Spleen (tissue), 11 donors: ENCODE data around the gene ZNF175. TPM values are rescaled to one million over a fixed set of nuclear protein-coding genes. Genes with fewer than 3 reads are reported as not detected.

ENCODE experiments used
- DNase-seq: peaks from one replicate; pipeline ENCODE4 v3.0.0-alpha.2; 2020
- H3K27ac ChIP-seq, 8 donors: fragments of 200-600 bp; sonication (generic) in 7 of 8; 1 replicate in 4 of 8; 2 replicates in 4 of 8; pipeline versions ENCODE4 v1.5.0 to v1.8.0; 2016 to 2021; ENCODE audit warnings: inconsistent platforms in 4 of 8, mild to moderate bottlenecking in 4 of 8, moderate library complexity in 1 of 8
- H3K27me3 ChIP-seq, 7 donors: fragments of 200-600 bp; sonication (generic) in 6 of 7; replicated peaks in 1 of 7; 1 replicate in 4 of 7; 2 replicates in 3 of 7; pipeline versions ENCODE4 v1.5.0 to v1.8.0; 2016 to 2021; ENCODE audit warnings: inconsistent platforms in 3 of 7, mild to moderate bottlenecking in 1 of 7
- H3K36me3 ChIP-seq, 6 donors: fragments of 200-600 bp; sonication (generic) in 5 of 6; 1 replicate in 4 of 6; 2 replicates in 2 of 6; pipeline versions ENCODE4 v1.5.0 to v1.8.0; 2016 to 2021; ENCODE audit warnings: inconsistent platforms in 2 of 6
- H3K4me1 ChIP-seq, 6 donors: fragments of 200-600 bp; sonication (generic) in 5 of 6; 1 replicate in 3 of 6; 2 replicates in 3 of 6; pipeline versions ENCODE4 v1.5.0 to v1.8.0; 2016 to 2021; ENCODE audit warnings: inconsistent platforms in 3 of 6
- H3K4me3 ChIP-seq, 8 donors: fragments of 200-600 bp; sonication (generic) in 7 of 8; 1 replicate in 4 of 8; 2 replicates in 4 of 8; pipeline versions ENCODE4 v1.5.0 to v1.8.0; 2016 to 2021; ENCODE audit warnings: inconsistent platforms in 4 of 8, mild to moderate bottlenecking in 4 of 8, moderate library complexity in 2 of 8
- H3K9me3 ChIP-seq, 8 donors: fragments of 200-600 bp; sonication (generic) in 7 of 8; 1 replicate in 4 of 8; 2 replicates in 4 of 8; pipeline versions ENCODE4 v1.5.0 to v1.8.0; 2016 to 2021; ENCODE audit warnings: inconsistent platforms in 4 of 8
- CTCF ChIP-seq, 11 experiments: fragments of 200-600 bp in 7 of 11; fragments of 450-650 bp in 4 of 11; sonication (generic) in 4 of 11; IDR thresholded peaks in 8 of 11; conservative IDR thresholded peaks in 3 of 11; 1 replicate in 7 of 11; 2 replicates in 4 of 11; pipeline versions ENCODE4 v1.4.0 to v1.8.0; 2016 to 2021; ENCODE audit warnings: antibody characterized with exemption in 11 of 11, inconsistent platforms in 4 of 11, mild to moderate bottlenecking in 1 of 11
- POLR2A ChIP-seq, 3 donors: fragments of 450-650 bp; IDR thresholded peaks; one replicate each; pipeline ENCODE4 v1.5.1; 2017; ENCODE audit warnings: antibody characterized with exemption in 3 of 3, mild to moderate bottlenecking in 1 of 3
- POLR2AphosphoS5 ChIP-seq, 3 donors: sonication (generic); formaldehyde crosslinking; IDR thresholded peaks; one replicate each; pipeline ENCODE4 v1.5.1; 2017; ENCODE audit warnings: antibody characterized with exemption in 3 of 3
- WGBS, 5 donors: extraction: QIAGEN DNeasy Blood & Tissue Kit in 3 of 5; methylation state at CpG; one replicate each; pipeline versions ENCODE4 v1.1.5 to v1.1.7; 2013 to 2018; 5-methylcytosine and 5-hydroxymethylcytosine counted together
- intact Hi-C: fragments of 100-400 bp; cut with DNase I; formaldehyde crosslinking; loops from one replicate; pipeline ENCODE4 v1.15.0; 2023; ENCODE audit warnings: low total_unique reads
- polyA plus RNA-seq, 3 donors: library from polyadenylated mRNA; stranded (reverse); fragments of 200-250 nt; gene quantifications; one replicate each; pipeline ENCODE4 v1.2.1, GENCODE V29; 2013
- total RNA-seq, 7 donors: library from RNA; depleted of rRNA in 3 of 7; stranded (reverse); fragments of >200 nt in 3 of 7; fragmentation: NEBNext Ultra II Directional in 4 of 7; extraction: Animal tissue kit (Norgen Biotek cat#: 25700) in 4 of 7; gene quantifications; one replicate each; pipeline versions ENCODE4 v1.1.0 to v1.2.1, GENCODE V29; 2016 to 2021
- donor health status: healthy with polysubstance abuse.
- donor health status: DM: no; HTN: no; CAD: no; lungs with moderate emphysema.
- donor health status: DM: no; HTN: no; CAD: no.
- donor health status: Bipolar disorder and iron deficiency.
- donor health status: healthy.
- donor health status: DM: no; HTN: no; CAD: no.
- donor health status: DM: yes; HTN: yes; CAD: no.

Gene ZNF175
- total and polyA plus RNA-seq, 10 donors = 1.8 to 24.4 (median 12.3) TPM

DNA sequence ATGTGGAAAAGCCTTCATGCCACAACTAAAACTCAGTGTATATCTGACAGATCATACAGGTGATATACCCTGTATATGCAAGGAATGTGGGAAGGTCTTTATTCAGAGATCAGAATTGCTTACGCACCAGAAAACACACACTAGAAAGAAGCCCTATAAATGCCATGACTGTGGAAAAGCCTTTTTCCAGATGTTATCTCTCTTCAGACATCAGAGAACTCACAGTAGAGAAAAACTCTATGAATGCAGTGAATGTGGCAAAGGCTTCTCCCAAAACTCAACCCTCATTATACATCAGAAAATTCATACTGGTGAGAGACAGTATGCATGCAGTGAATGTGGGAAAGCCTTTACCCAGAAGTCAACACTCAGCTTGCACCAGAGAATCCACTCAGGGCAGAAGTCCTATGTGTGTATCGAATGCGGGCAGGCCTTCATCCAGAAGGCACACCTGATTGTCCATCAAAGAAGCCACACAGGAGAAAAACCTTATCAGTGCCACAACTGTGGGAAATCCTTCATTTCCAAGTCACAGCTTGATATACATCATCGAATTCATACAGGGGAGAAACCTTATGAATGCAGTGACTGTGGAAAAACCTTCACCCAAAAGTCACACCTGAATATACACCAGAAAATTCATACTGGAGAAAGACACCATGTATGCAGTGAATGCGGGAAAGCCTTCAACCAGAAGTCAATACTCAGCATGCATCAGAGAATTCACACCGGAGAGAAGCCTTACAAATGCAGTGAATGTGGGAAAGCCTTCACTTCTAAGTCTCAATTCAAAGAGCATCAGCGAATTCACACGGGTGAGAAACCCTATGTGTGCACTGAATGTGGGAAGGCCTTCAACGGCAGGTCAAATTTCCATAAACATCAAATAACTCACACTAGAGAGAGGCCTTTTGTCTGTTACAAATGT lies 16.4 kb downstream of the ZNF175 start:
- WGBS, 5 donors = 95 to 99% (median 96%) methylated on average over 9 of the region's 9 CpGs
- H3K27me3 ChIP-seq = no peaks in the 10 kb centered on the region
- intact Hi-C loops = no loop called here
- TF ChIP-seq POLR2A (IDR thresholded peaks at IDR 0.05) = no peak
- TF ChIP-seq POLR2AphosphoS5 (IDR thresholded peaks at IDR 0.05) = no peak
- no peak for TF ChIP-seq CTCF (IDR thresholded peaks at IDR 0.05 in 8 of 11, conservative IDR thresholded peaks at IDR 0.05 in 3 of 11)
- no peak for DNase-seq
- H3K9me3 ChIP-seq = peaks cover 3 to 57% (median 46%) of the 10 kb centered on the region in 8 donors
- H3K4me3 ChIP-seq = no peak overlapping the region
- H3K4me1 ChIP-seq = peaks cover 0 to 10% (median 0%) of the 10 kb centered on the region in 6 donors
- H3K36me3 ChIP-seq = peaks cover 4 to 59% (median 48%) of the 10 kb centered on the region in 6 donors
- no peak overlapping the region for H3K27ac ChIP-seq

DNA sequence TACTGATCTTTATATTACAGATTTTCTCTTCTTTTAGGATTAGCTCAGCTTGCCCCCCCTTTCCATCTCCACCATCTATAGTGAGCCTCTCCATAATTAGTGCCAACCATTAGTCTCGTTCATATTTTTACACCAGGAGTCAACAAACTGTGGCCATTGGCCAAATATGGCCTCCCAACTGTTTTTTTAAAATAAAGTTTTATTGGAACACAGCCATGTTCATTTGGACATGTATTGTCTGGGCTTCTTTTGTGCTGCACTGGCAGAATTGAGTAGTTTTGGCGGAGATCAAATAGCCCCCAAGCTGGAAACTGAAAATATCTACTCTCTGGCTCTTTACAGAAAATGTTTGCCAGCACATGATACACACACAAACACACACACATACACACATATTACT lies 18.4 kb downstream of the ZNF175 start:
- no peak overlapping the region for H3K4me3 ChIP-seq
- intact Hi-C loops = no loop called here

GRCh38 chr19:51590441-51590840 lies 19.4 kb downstream of the ZNF175 start:
- Histone ChIP-seq H3K27ac (no peak overlapping the region), H3K4me3 (no peak overlapping the region), H3K4me1 (peaks cover 4 to 34% (median 20%) of the 10 kb centered on the region in 6 donors), H3K9me3 (peaks cover 3 to 43% (median 41%) of the 10 kb centered on the region in 8 donors), H3K36me3 (peaks cover 4 to 30% (median 23%) of the 10 kb centered on the region in 6 donors), H3K27me3 (no peaks in the 10 kb centered on the region)
- intact Hi-C loops = no loop called here
- 81 to 100% (median 97%) methylated on average over 3 of the region's 3 CpGs for WGBS, 5 donors
- TF ChIP-seq CTCF (IDR thresholded peaks at IDR 0.05 in 8 of 11, conservative IDR thresholded peaks at IDR 0.05 in 3 of 11) (no peak), POLR2AphosphoS5 (IDR thresholded peaks at IDR 0.05) (no peak), POLR2A (IDR thresholded peaks at IDR 0.05) (no peak)
- no peak for DNase-seq

More for the DNA sequence above, 18.4 kb downstream of the ZNF175 start:
- H3K36me3 ChIP-seq = peaks cover 4 to 39% (median 30%) of the 10 kb centered on the region in 6 donors
- no peaks in the 10 kb centered on the region for H3K27me3 ChIP-seq
- WGBS, 5 donors = 88 to 100% (median 97%) methylated on average over 2 of the region's 2 CpGs
- peaks cover 3 to 52% (median 46%) of the 10 kb centered on the region in 8 donors for H3K9me3 ChIP-seq
- no peak for DNase-seq
- TF ChIP-seq POLR2A (IDR thresholded peaks at IDR 0.05) (no peak), POLR2AphosphoS5 (IDR thresholded peaks at IDR 0.05) (no peak), CTCF (IDR thresholded peaks at IDR 0.05 in 8 of 11, conservative IDR thresholded peaks at IDR 0.05 in 3 of 11) (no peak)
- peaks cover 4 to 25% (median 12%) of the 10 kb centered on the region in 6 donors for H3K4me1 ChIP-seq
- no peak overlapping the region for H3K27ac ChIP-seq

GRCh38 chr19:51592521-51592920 lies 21.4 kb downstream of the ZNF175 start:
- intact Hi-C loops = no loop called here
- peaks cover 4 to 25% (median 21%) of the 10 kb centered on the region in 6 donors for H3K4me1 ChIP-seq
- no peak overlapping the region for H3K4me3 ChIP-seq
- no peak for TF ChIP-seq CTCF (IDR thresholded peaks at IDR 0.05 in 8 of 11, conservative IDR thresholded peaks at IDR 0.05 in 3 of 11)
- TF ChIP-seq POLR2AphosphoS5 (IDR thresholded peaks at IDR 0.05) = no peak
- TF ChIP-seq POLR2A (IDR thresholded peaks at IDR 0.05) = no peak
- peaks cover 3 to 23% (median 21%) of the 10 kb centered on the region in 8 donors for H3K9me3 ChIP-seq
- 67 to 88% (median 78%) methylated on average over 1 of the region's 1 CpG for WGBS, 5 donors
- DNase-seq = no peak
- H3K27ac ChIP-seq = no peak overlapping the region
- H3K36me3 ChIP-seq = peaks cover 0 to 9% (median 4%) of the 10 kb centered on the region in 6 donors
- H3K27me3 ChIP-seq = no peaks in the 10 kb centered on the region
